ENCODE data around the gene GMDS. TPM values are rescaled to one million over a fixed set of nuclear protein-coding genes. Genes with fewer than 3 reads are reported as not detected.

Gene GMDS
- total and polyA plus RNA-seq, 2 of the 8 experiments (the other 6 are each of a cell fraction or from before 2014, with no cell fraction given): 16.8 to 50.0 TPM

DNA sequence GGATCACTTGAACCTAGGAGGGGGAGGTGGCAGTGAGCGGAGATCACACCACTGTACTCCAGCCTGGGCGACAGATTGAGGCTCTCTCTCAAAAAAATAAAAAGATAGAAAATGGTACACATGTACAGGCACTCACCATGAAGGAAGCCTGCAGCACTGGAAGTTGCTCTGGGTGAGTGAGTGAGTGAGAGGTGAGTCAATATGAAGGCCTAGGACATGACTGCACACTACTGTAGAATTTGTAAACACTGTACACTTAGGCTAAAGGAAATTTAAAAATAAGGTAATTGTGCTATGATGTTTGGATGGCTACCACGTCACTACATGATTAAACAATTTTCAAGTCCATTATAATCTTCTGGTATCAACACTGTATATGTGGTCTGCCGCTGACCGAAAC is 419.5 kb downstream of the GMDS start (continued):
- TF ChIP-seq, protein P1, sequence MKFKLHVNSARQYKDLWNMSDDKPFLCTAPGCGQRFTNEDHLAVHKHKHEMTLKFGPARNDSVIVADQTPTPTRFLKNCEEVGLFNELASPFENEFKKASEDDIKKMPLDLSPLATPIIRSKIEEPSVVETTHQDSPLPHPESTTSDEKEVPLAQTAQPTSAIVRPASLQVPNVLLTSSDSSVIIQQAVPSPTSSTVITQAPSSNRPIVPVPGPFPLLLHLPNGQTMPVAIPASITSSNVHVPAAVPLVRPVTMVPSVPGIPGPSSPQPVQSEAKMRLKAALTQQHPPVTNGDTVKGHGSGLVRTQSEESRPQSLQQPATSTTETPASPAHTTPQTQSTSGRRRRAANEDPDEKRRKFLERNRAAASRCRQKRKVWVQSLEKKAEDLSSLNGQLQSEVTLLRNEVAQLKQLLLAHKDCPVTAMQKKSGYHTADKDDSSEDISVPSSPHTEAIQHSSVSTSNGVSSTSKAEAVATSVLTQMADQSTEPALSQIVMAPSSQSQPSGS (IDR thresholded peaks at IDR 0.05; ENCODE audit: low read length): no peak
- no peak for TF ChIP-seq RNF2 (IDR thresholded peaks at IDR 0.05; ENCODE audit: borderline replicate concordance, low read depth, low read length, missing control alignments, poor library complexity, severe bottlenecking)
- TF ChIP-seq RFX5 (IDR thresholded peaks at IDR 0.05; ENCODE audit: borderline replicate concordance, low read depth, low read length): no peak
- TF ChIP-seq MAFK (IDR thresholded peaks at IDR 0.05; ENCODE audit: low read depth, low read length): no peak
